ENCODE results near the gene VTI1B. TPM values are rescaled to one million over a fixed set of nuclear protein-coding genes. Genes with fewer than 3 reads are reported as not detected.
A peak's percentile ranks its signal among the peaks of the same experiment; 100 is the strongest.

Gene VTI1B
- total and polyA plus RNA-seq, 2 donors (not counting 1 experiment from before 2014, with no cell fraction given), result 19.5 to 58.8 TPM

DNA sequence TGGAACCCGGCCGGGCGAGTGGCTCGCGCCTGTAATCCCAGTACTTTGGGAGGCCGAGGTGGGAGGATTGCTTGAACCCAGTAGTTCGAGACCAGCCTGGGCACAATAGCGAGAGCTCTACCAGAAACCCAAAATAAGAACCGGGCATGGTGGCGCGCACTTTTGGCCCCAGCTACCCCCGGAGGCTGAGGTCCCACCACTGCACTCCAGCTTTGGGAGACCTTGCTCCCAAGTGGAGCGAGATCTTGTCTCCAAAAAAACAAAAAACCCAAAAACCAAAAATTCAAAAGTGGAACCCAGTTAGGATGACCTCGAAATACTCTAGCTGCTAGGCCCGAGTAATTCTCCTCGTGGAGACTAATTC, 769 bp upstream of the VTI1B start:
- no peaks in the 10 kb centered on the region for H3K9me3 ChIP-seq (ENCODE audit: control extremely low read depth in 1 of 3, control insufficient read depth in 2 of 3, insufficient read depth in 1 of 3, low read length in 2 of 3)
- H2AFZ ChIP-seq (ENCODE audit: insufficient read depth, low read depth, low read length, poor library complexity, severe bottlenecking), result peak overlapping the region; percentile 97
- H3K27me3 Mint-ChIP-seq, result no peaks in the 10 kb centered on the region
- peak overlapping the region in 4 of 5 experiments; percentile 71 to 97 (median 88) for H3K4me3 ChIP-seq (ENCODE audit: control extremely low read depth in 1 of 5, extremely low read depth in 1 of 5, insufficient read depth in 1 of 5, low read depth in 2 of 5, low read length in 4 of 5)
- POLR2A ChIA-PET, result interaction anchor here (1.6 to 2.5 kb wide), 2 partner anchors 55 to 75 kb away, joined by 7 to 11 read pairs; partner anchors contain the start of genes ARG2 and PIGH
- peak overlapping the region; percentile 86 for H3K4me3 Mint-ChIP-seq
- DNase-seq (no peak), ATAC-seq (ENCODE audit: low read depth) (no peak)
- peaks cover 39% of the 10 kb centered on the region for H4K20me1 ChIP-seq (ENCODE audit: control insufficient read depth, insufficient read depth, low read length, poor library complexity, severe bottlenecking)
- peaks cover 4 to 11% of the 10 kb centered on the region in 2 experiments for H3K36me3 ChIP-seq (replicated peaks in 1 of 2; ENCODE audit: control extremely low read depth in 1 of 2, control insufficient read depth in 1 of 2, extremely low read depth in 1 of 2, insufficient read depth in 2 of 2, low read length in 1 of 2)
- no peaks in the 10 kb centered on the region for H3K9me3 Mint-ChIP-seq (ENCODE audit: insufficient read depth)
- no peaks in the 10 kb centered on the region for H3K27me3 ChIP-seq (replicated peaks in 1 of 4; ENCODE audit: control extremely low read depth in 1 of 4, control insufficient read depth in 3 of 4, insufficient read depth in 4 of 4, low read length in 3 of 4)
- CTCF ChIA-PET, result interaction anchor here (0.8 to 3.0 kb wide), 5 partner anchors 17 to 90 kb away, joined by 3 to 15 read pairs (median 3); no protein-coding TSS in a partner anchor
- intact Hi-C loops (cut with micrococcal nuclease), result loop anchor here (2.0 kb wide), 1 partner anchor 186 kb away; the partner anchor contains the start of gene TMEM229B
- peak overlapping the region; percentile 96 to 99 for H3K27ac ChIP-seq (ENCODE audit: low read length in 2 of 2)
- peak overlapping the region; percentile 95 for H3K4me2 ChIP-seq (replicated peaks; ENCODE audit: low read depth, low read length, poor library complexity, severe bottlenecking)
- H3K79me2 ChIP-seq (ENCODE audit: control insufficient read depth, insufficient read depth, low read length), result peaks cover 44% of the 10 kb centered on the region
- H3K4me1 ChIP-seq (ENCODE audit: control insufficient read depth in 2 of 2, insufficient read depth in 2 of 2, low read length in 2 of 2), result peaks cover 19 to 22% of the 10 kb centered on the region in 2 donors
- H3K4me1 Mint-ChIP-seq, result peaks cover 26% of the 10 kb centered on the region
- TF ChIP-seq, protein P1, sequence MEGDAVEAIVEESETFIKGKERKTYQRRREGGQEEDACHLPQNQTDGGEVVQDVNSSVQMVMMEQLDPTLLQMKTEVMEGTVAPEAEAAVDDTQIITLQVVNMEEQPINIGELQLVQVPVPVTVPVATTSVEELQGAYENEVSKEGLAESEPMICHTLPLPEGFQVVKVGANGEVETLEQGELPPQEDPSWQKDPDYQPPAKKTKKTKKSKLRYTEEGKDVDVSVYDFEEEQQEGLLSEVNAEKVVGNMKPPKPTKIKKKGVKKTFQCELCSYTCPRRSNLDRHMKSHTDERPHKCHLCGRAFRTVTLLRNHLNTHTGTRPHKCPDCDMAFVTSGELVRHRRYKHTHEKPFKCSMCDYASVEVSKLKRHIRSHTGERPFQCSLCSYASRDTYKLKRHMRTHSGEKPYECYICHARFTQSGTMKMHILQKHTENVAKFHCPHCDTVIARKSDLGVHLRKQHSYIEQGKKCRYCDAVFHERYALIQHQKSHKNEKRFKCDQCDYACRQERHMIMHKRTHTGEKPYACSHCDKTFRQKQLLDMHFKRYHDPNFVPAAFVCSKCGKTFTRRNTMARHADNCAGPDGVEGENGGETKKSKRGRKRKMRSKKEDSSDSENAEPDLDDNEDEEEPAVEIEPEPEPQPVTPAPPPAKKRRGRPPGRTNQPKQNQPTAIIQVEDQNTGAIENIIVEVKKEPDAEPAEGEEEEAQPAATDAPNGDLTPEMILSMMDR (IDR thresholded peaks at IDR 0.05), result no peak
- peak overlapping the region; percentile 95 for H3K27ac Mint-ChIP-seq
- WGBS (ENCODE audit: insufficient coverage), result 49% methylated on average over 16 of the region's 16 CpGs
- H3K9ac ChIP-seq (ENCODE audit: low read length), result peak overlapping the region; percentile 96

DNA sequence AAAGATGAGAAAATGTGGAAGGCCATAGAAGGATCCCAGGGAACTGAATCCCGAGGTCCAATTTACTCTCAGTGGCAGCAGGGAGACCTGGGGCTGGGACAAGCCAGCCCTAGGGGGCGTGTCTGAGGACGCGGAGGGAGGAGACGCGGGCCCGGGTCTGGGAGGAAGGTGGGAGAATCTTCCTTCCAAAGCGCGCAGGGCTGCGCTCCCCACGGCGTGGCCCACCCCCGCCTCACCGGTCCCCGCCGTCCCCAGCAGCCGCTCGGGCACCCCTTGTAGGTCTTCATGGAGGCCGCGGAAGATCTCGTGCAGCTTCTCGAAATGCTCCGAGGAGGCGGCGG, 323 bp downstream of the VTI1B start:
- TF ChIP-seq EZH2 (IDR thresholded peaks at IDR 0.05; ENCODE audit: borderline replicate concordance, insufficient read depth, low read depth, low read length, poor library complexity, severe bottlenecking), result no peak
- TF ChIP-seq, protein P1 (IDR thresholded peaks at IDR 0.05), result peak; percentile 9
- peaks cover 39% of the 10 kb centered on the region for H4K20me1 ChIP-seq (ENCODE audit: control insufficient read depth, insufficient read depth, low read length, poor library complexity, severe bottlenecking)
- no peaks in the 10 kb centered on the region for H3K27me3 ChIP-seq (replicated peaks in 1 of 4; ENCODE audit: control extremely low read depth in 1 of 4, control insufficient read depth in 3 of 4, insufficient read depth in 4 of 4, low read length in 3 of 4)
- H3K4me3 ChIP-seq (ENCODE audit: control extremely low read depth in 1 of 5, extremely low read depth in 1 of 5, insufficient read depth in 1 of 5, low read depth in 2 of 5, low read length in 4 of 5), result peak overlapping the region; percentile 71 to 97 (median 87)
- DNase-seq, result no peak
- peak overlapping the region; percentile 97 for H2AFZ ChIP-seq (ENCODE audit: insufficient read depth, low read depth, low read length, poor library complexity, severe bottlenecking)
- peak; percentile 42 for ATAC-seq (ENCODE audit: low read depth)
- WGBS (ENCODE audit: insufficient coverage), result 1% methylated on average over 25 of the region's 25 CpGs
- H3K79me2 ChIP-seq (ENCODE audit: control insufficient read depth, insufficient read depth, low read length), result peaks cover 54% of the 10 kb centered on the region
- H3K4me1 ChIP-seq (ENCODE audit: control insufficient read depth in 2 of 2, insufficient read depth in 2 of 2, low read length in 2 of 2), result peaks cover 19 to 25% of the 10 kb centered on the region in 2 donors
- CTCF ChIA-PET, result interaction anchor here (1.7 to 3.0 kb wide), 3 partner anchors 30 to 89 kb away, joined by 5 to 15 read pairs (median 6); partner anchors contain the start of gene PIGH
- POLR2A ChIA-PET, result interaction anchor here (1.6 to 2.5 kb wide), 2 partner anchors 54 to 74 kb away, joined by 7 to 11 read pairs; partner anchors contain the start of genes ARG2 and PIGH
- H3K36me3 ChIP-seq (replicated peaks in 1 of 2; ENCODE audit: control extremely low read depth in 1 of 2, control insufficient read depth in 1 of 2, extremely low read depth in 1 of 2, insufficient read depth in 2 of 2, low read length in 1 of 2), result peaks cover 6 to 7% of the 10 kb centered on the region in 2 experiments
- intact Hi-C loops (cut with micrococcal nuclease), result loop anchor here (1.0 to 5.0 kb wide), 5 partner anchors 21 to 185 kb away; partner anchors contain the start of genes ARG2, PIGH, RAD51B and RDH11
- H3K27ac ChIP-seq (ENCODE audit: low read length in 2 of 2), result peak overlapping the region; percentile 96 to 99
- peaks cover 35% of the 10 kb centered on the region for H3K4me1 Mint-ChIP-seq
- peak overlapping the region; percentile 96 for H3K9ac ChIP-seq (ENCODE audit: low read length)
- peak overlapping the region; percentile 95 for H3K27ac Mint-ChIP-seq
- no peaks in the 10 kb centered on the region for H3K27me3 Mint-ChIP-seq
- H3K4me3 Mint-ChIP-seq, result peak overlapping the region; percentile 86
- no peaks in the 10 kb centered on the region for H3K9me3 Mint-ChIP-seq (ENCODE audit: insufficient read depth)
- no peaks in the 10 kb centered on the region for H3K9me3 ChIP-seq (ENCODE audit: control extremely low read depth in 1 of 3, control insufficient read depth in 2 of 3, insufficient read depth in 1 of 3, low read length in 2 of 3)
- H3K4me2 ChIP-seq (replicated peaks; ENCODE audit: low read depth, low read length, poor library complexity, severe bottlenecking), result peak overlapping the region; percentile 95

Data from B cell (primary cell).